Measurements from ENCODE around the gene ALLC.

The ALLC gene

GRCh38 chr2:3738454-3738853, 80.5 kb downstream of the ALLC start:
- no CpG with 5 or more reads among the region's 3 CpGs for WGBS (ENCODE audit: insufficient coverage, insufficient read length)
- no peaks in the 10 kb centered on the region for H3K9me3 ChIP-seq (ENCODE audit: control insufficient read depth, insufficient read depth, low read length)
- H3K36me3 ChIP-seq (ENCODE audit: control insufficient read depth, insufficient read depth, low read length), result no peaks in the 10 kb centered on the region
- DNase-seq (ENCODE audit: low read depth, low spot score), result no peak
- H3K4me3 ChIP-seq (ENCODE audit: low read length), result no peak overlapping the region
- no peaks in the 10 kb centered on the region for H3K27me3 ChIP-seq (ENCODE audit: control insufficient read depth, insufficient read depth, low read length)
- H3K4me1 ChIP-seq (ENCODE audit: control insufficient read depth, insufficient read depth, low read length), result no peaks in the 10 kb centered on the region
- H3K27ac ChIP-seq (ENCODE audit: low read length), result no peak overlapping the region

GRCh38 chr2:3739313-3739712, 81.3 kb downstream of the ALLC start:
- no CpG with 5 or more reads among the region's 19 CpGs for WGBS (ENCODE audit: insufficient coverage, insufficient read length)

GRCh38 chr2:3741396-3741795, 83.4 kb downstream of the ALLC start:
- no peak for DNase-seq (ENCODE audit: low read depth, low spot score)
- Histone ChIP-seq H3K36me3 (ENCODE audit: control insufficient read depth, insufficient read depth, low read length) (no peaks in the 10 kb centered on the region), H3K27ac (ENCODE audit: low read length) (no peak overlapping the region), H3K27me3 (ENCODE audit: control insufficient read depth, insufficient read depth, low read length) (no peaks in the 10 kb centered on the region), H3K4me1 (ENCODE audit: control insufficient read depth, insufficient read depth, low read length) (no peaks in the 10 kb centered on the region), H3K4me3 (ENCODE audit: low read length) (no peak overlapping the region), H3K9me3 (ENCODE audit: control insufficient read depth, insufficient read depth, low read length) (no peaks in the 10 kb centered on the region)
- WGBS (ENCODE audit: insufficient coverage, insufficient read length), result no CpG with 5 or more reads among the region's 8 CpGs

More at GRCh38 chr2:3739313-3739712, 81.3 kb downstream of the ALLC start:
- Histone ChIP-seq H3K4me3 (ENCODE audit: low read length) (no peak overlapping the region), H3K36me3 (ENCODE audit: control insufficient read depth, insufficient read depth, low read length) (no peaks in the 10 kb centered on the region), H3K27ac (ENCODE audit: low read length) (no peak overlapping the region), H3K4me1 (ENCODE audit: control insufficient read depth, insufficient read depth, low read length) (no peaks in the 10 kb centered on the region), H3K27me3 (ENCODE audit: control insufficient read depth, insufficient read depth, low read length) (no peaks in the 10 kb centered on the region), H3K9me3 (ENCODE audit: control insufficient read depth, insufficient read depth, low read length) (no peaks in the 10 kb centered on the region)
- no peak for DNase-seq (ENCODE audit: low read depth, low spot score)

- H3K4me3 ChIP-seq (ENCODE audit: low read length), result no peak overlapping the region
- H3K27ac ChIP-seq (ENCODE audit: low read length), result no peak overlapping the region
- H3K9me3 ChIP-seq (ENCODE audit: control insufficient read depth, insufficient read depth, low read length), result no peaks in the 10 kb centered on the region
- no peaks in the 10 kb centered on the region for H3K36me3 ChIP-seq (ENCODE audit: control insufficient read depth, insufficient read depth, low read length)
- H3K4me1 ChIP-seq (ENCODE audit: control insufficient read depth, insufficient read depth, low read length), result no peaks in the 10 kb centered on the region
- H3K27me3 ChIP-seq (ENCODE audit: control insufficient read depth, insufficient read depth, low read length), result no peaks in the 10 kb centered on the region
- WGBS (ENCODE audit: insufficient coverage, insufficient read length), result no CpG with 5 or more reads among the region's 13 CpGs
- no peak for DNase-seq (ENCODE audit: low read depth, low spot score)
Observed at GRCh38 chr2:3741867-3742602, 84.0 kb downstream of the ALLC start.

- Histone ChIP-seq H3K9me3 (ENCODE audit: control insufficient read depth, insufficient read depth, low read length) (no peaks in the 10 kb centered on the region), H3K36me3 (ENCODE audit: control insufficient read depth, insufficient read depth, low read length) (no peaks in the 10 kb centered on the region), H3K4me1 (ENCODE audit: control insufficient read depth, insufficient read depth, low read length) (no peaks in the 10 kb centered on the region), H3K27me3 (ENCODE audit: control insufficient read depth, insufficient read depth, low read length) (no peaks in the 10 kb centered on the region), H3K4me3 (ENCODE audit: low read length) (no peak overlapping the region), H3K27ac (ENCODE audit: low read length) (no peak overlapping the region)
- no peak for DNase-seq (ENCODE audit: low read depth, low spot score)
- no CpG with 5 or more reads among the region's 5 CpGs for WGBS (ENCODE audit: insufficient coverage, insufficient read length)
Observed at GRCh38 chr2:3742743-3743508, 84.9 kb downstream of the ALLC start.

GRCh38 chr2:3743951-3744555, 86.1 kb downstream of the ALLC start:
- H3K4me1 ChIP-seq (ENCODE audit: control insufficient read depth, insufficient read depth, low read length), result no peaks in the 10 kb centered on the region
- no peaks in the 10 kb centered on the region for H3K36me3 ChIP-seq (ENCODE audit: control insufficient read depth, insufficient read depth, low read length)
- H3K4me3 ChIP-seq (ENCODE audit: low read length), result no peak overlapping the region
- WGBS (ENCODE audit: insufficient coverage, insufficient read length), result no CpG with 5 or more reads among the region's 12 CpGs
- H3K27me3 ChIP-seq (ENCODE audit: control insufficient read depth, insufficient read depth, low read length), result no peaks in the 10 kb centered on the region
- H3K27ac ChIP-seq (ENCODE audit: low read length), result no peak overlapping the region
- DNase-seq (ENCODE audit: low read depth, low spot score), result no peak
- no peaks in the 10 kb centered on the region for H3K9me3 ChIP-seq (ENCODE audit: control insufficient read depth, insufficient read depth, low read length)

GRCh38 chr2:3745920-3746319, 87.9 kb downstream of the ALLC start:
- H3K4me3 ChIP-seq (ENCODE audit: low read length), result no peak overlapping the region
- H3K4me1 ChIP-seq (ENCODE audit: control insufficient read depth, insufficient read depth, low read length), result no peaks in the 10 kb centered on the region
- no peak overlapping the region for H3K27ac ChIP-seq (ENCODE audit: low read length)
- no peak for DNase-seq (ENCODE audit: low read depth, low spot score)
- H3K9me3 ChIP-seq (ENCODE audit: control insufficient read depth, insufficient read depth, low read length), result no peaks in the 10 kb centered on the region
- no peaks in the 10 kb centered on the region for H3K36me3 ChIP-seq (ENCODE audit: control insufficient read depth, insufficient read depth, low read length)
- H3K27me3 ChIP-seq (ENCODE audit: control insufficient read depth, insufficient read depth, low read length), result no peaks in the 10 kb centered on the region
- WGBS (ENCODE audit: insufficient coverage, insufficient read length), result no CpG with 5 or more reads among the region's 12 CpGs

- Histone ChIP-seq H3K27ac (ENCODE audit: low read length) (no peak overlapping the region), H3K4me3 (ENCODE audit: low read length) (no peak overlapping the region), H3K27me3 (ENCODE audit: control insufficient read depth, insufficient read depth, low read length) (no peaks in the 10 kb centered on the region), H3K9me3 (ENCODE audit: control insufficient read depth, insufficient read depth, low read length) (no peaks in the 10 kb centered on the region), H3K4me1 (ENCODE audit: control insufficient read depth, insufficient read depth, low read length) (no peaks in the 10 kb centered on the region), H3K36me3 (ENCODE audit: control insufficient read depth, insufficient read depth, low read length) (no peaks in the 10 kb centered on the region)
- WGBS (ENCODE audit: insufficient coverage, insufficient read length), result no CpG with 5 or more reads among the region's 20 CpGs
- DNase-seq (ENCODE audit: low read depth, low spot score), result no peak
Observed at GRCh38 chr2:3747032-3747654, 89.1 kb downstream of the ALLC start.

GRCh38 chr2:3747826-3748225, 89.8 kb downstream of the ALLC start:
- H3K4me1 ChIP-seq (ENCODE audit: control insufficient read depth, insufficient read depth, low read length), result no peaks in the 10 kb centered on the region
- H3K4me3 ChIP-seq (ENCODE audit: low read length), result no peak overlapping the region
- WGBS (ENCODE audit: insufficient coverage, insufficient read length), result no CpG with 5 or more reads among the region's 9 CpGs
- DNase-seq (ENCODE audit: low read depth, low spot score), result no peak
- no peaks in the 10 kb centered on the region for H3K9me3 ChIP-seq (ENCODE audit: control insufficient read depth, insufficient read depth, low read length)
- H3K27ac ChIP-seq (ENCODE audit: low read length), result no peak overlapping the region
- no peaks in the 10 kb centered on the region for H3K27me3 ChIP-seq (ENCODE audit: control insufficient read depth, insufficient read depth, low read length)
- H3K36me3 ChIP-seq (ENCODE audit: control insufficient read depth, insufficient read depth, low read length), result no peaks in the 10 kb centered on the region

GRCh38 chr2:3749201-3749600, 91.2 kb downstream of the ALLC start:
- Histone ChIP-seq H3K27me3 (ENCODE audit: control insufficient read depth, insufficient read depth, low read length) (no peaks in the 10 kb centered on the region), H3K4me3 (ENCODE audit: low read length) (no peak overlapping the region), H3K36me3 (ENCODE audit: control insufficient read depth, insufficient read depth, low read length) (no peaks in the 10 kb centered on the region), H3K9me3 (ENCODE audit: control insufficient read depth, insufficient read depth, low read length) (no peaks in the 10 kb centered on the region), H3K4me1 (ENCODE audit: control insufficient read depth, insufficient read depth, low read length) (no peaks in the 10 kb centered on the region), H3K27ac (ENCODE audit: low read length) (no peak overlapping the region)
- WGBS (ENCODE audit: insufficient coverage, insufficient read length), result no CpG with 5 or more reads among the region's 7 CpGs
- DNase-seq (ENCODE audit: low read depth, low spot score), result no peak
